Right lobe of liver (tissue), 6 donors: ENCODE results near the gene PHYKPL. TPM values are rescaled to one million over a fixed set of nuclear protein-coding genes. Genes with fewer than 3 reads are reported as not detected.

Experiments
- ATAC-seq, 4 donors: fragments of 200-7000 bp; cut with Tn5 transposase; one replicate each; pipeline ENCODE4 v1.9.1; 2020; ENCODE audit warnings: mild to moderate bottlenecking in 4 of 4, moderate library complexity in 4 of 4
- DNase-seq, 3 donors: peaks; one replicate each; pipeline ENCODE4 v3.0.0-alpha.2; 2020
- H3K27ac ChIP-seq, 3 donors: fragments of 200-600 bp; one replicate each; pipeline ENCODE4 v1.8.0; 2022
- H3K27me3 ChIP-seq, 2 donors: fragments of 200-600 bp; one replicate each; pipeline ENCODE4 v1.8.0; 2022
- H3K36me3 ChIP-seq, 4 donors: fragments of 200-600 bp; sonication (generic) in 1 of 4; one replicate each; pipeline versions ENCODE4 v1.5.1 to v1.8.0; 2017 to 2022; ENCODE audit warnings: control low read depth in 1 of 4
- H3K4me1 ChIP-seq, 4 donors: fragments of 200-600 bp; sonication (generic) in 1 of 4; one replicate each; pipeline versions ENCODE4 v1.5.1 to v1.8.0; 2017 to 2022; ENCODE audit warnings: control low read depth in 1 of 4
- H3K4me3 ChIP-seq, 3 donors: fragments of 200-600 bp; one replicate each; pipeline ENCODE4 v1.8.0; 2022
- H3K9me3 ChIP-seq, 4 donors: fragments of 200-600 bp; sonication (generic) in 1 of 4; one replicate each; pipeline versions ENCODE4 v1.5.1 to v1.8.0; 2017 to 2022; ENCODE audit warnings: control low read depth in 1 of 4
- CTCF ChIP-seq, 4 donors: fragments of 200-600 bp in 3 of 4; fragments of 450-650 bp in 1 of 4; IDR thresholded peaks; one replicate each; pipeline versions ENCODE4 v1.5.1 to v1.8.0; 2016 to 2022; ENCODE audit warnings: antibody characterized with exemption in 4 of 4, mild to moderate bottlenecking in 2 of 4
- POLR2A ChIP-seq: fragments of 450-650 bp; IDR thresholded peaks from one replicate; pipeline ENCODE4 v1.6.1; 2017; ENCODE audit warnings: antibody characterized with exemption, mild to moderate bottlenecking
- WGBS: methylation state at CpG from one replicate; pipeline ENCODE4 v1.1.6; 2018; ENCODE audit warnings: low coverage, low lambda C conversion rate; ENCODE audit not compliant: insufficient coverage; ENCODE audit errors: missing lambda C conversion rate; 5-methylcytosine and 5-hydroxymethylcytosine counted together
- intact Hi-C, 2 donors: fragments of 100-400 bp; cut with DNase I; formaldehyde crosslinking; loops; one replicate each; pipeline versions ENCODE4 v1.11.2 to v1.14.1; 2022
- total RNA-seq, 6 experiments: library from RNA; depleted of rRNA in 2 of 6; stranded (reverse); fragments of >200 nt in 2 of 6; fragmentation: NEBNext Ultra II Directional in 3 of 6; extraction: Animal tissue kit (Norgen Biotek cat#: 25700) in 3 of 6; gene quantifications; one replicate each; pipeline versions ENCODE4 v1.1.0 to v1.2.4, GENCODE V29; 2016 to 2023
- donor health status: DM: no; HTN: yes; CAD: no.
- donor health status: DM: no; HTN: no; CAD: no.
- donor health status: DM: no; HTN: no; CAD: no.
- donor health status: DM: no; HTN: yes; CAD: no.
- donor health status: DM: no; HTN: yes; CAD: no.

Gene PHYKPL
- total RNA-seq, 6 experiments from 2014 or later, result 64.3 to 133 (median 85.8) TPM

DNA sequence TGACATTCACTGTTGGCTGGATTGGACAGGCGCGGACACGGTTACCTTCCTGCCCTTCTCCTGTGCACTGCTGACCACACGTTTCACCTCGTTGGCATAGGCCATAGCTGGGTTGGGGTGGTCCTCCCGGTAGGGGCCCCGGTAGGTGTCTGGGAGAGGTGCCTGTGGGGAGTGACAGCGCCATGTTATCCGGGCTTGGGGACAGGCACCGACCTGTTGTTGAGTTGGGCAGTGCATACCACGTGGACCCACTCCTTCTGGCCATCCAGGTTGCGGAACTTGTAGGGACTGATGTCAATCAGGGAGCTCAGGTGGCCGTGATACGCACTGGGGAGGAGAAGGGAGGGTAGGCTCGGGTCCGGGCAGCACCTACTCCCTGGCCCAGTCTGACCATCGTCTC is 8.2 kb downstream of the PHYKPL start:
- Histone ChIP-seq H3K9me3 (no peaks in the 10 kb centered on the region), H3K4me1 (peaks cover 0 to 32% (median 6%) of the 10 kb centered on the region in 4 donors), H3K36me3 (peaks cover 0 to 31% (median 11%) of the 10 kb centered on the region in 4 donors), H3K27me3 (no peaks in the 10 kb centered on the region), H3K4me3 (no peak overlapping the region), H3K27ac (no peak overlapping the region)
- WGBS, result 92% methylated on average over 7 of the region's 17 CpGs
- DNase-seq (peak in 2 of 3 donors; percentile 17 to 43), ATAC-seq (no peak)
- intact Hi-C loops, result no loop called here
- TF ChIP-seq CTCF (IDR thresholded peaks at IDR 0.05) (no peak), POLR2A (no peak)

- Histone ChIP-seq H3K4me1 (peaks cover 0 to 27% (median 3%) of the 10 kb centered on the region in 4 donors), H3K4me3 (no peak overlapping the region), H3K9me3 (no peaks in the 10 kb centered on the region), H3K27ac (no peak overlapping the region), H3K36me3 (peaks cover 0 to 29% (median 11%) of the 10 kb centered on the region in 4 donors), H3K27me3 (no peaks in the 10 kb centered on the region)
- TF ChIP-seq CTCF (IDR thresholded peaks at IDR 0.05), result no peak
- TF ChIP-seq POLR2A, result no peak
- ATAC-seq, result no peak
- intact Hi-C loops, result no loop called here
- peak in 2 of 3 donors; percentile 19 to 49 for DNase-seq
- WGBS, result 93% methylated on average over 8 of the region's 13 CpGs
Measured at GRCh38 chr5:178223828-178224335, 8.7 kb downstream of the PHYKPL start.

- ATAC-seq (no peak), DNase-seq (peak in 1 of 3 donors; percentile 4)
- WGBS, result 100% methylated on average over 2 of the region's 5 CpGs
- Histone ChIP-seq H3K9me3 (no peaks in the 10 kb centered on the region), H3K27ac (no peak overlapping the region), H3K36me3 (peaks cover 0 to 35% (median 11%) of the 10 kb centered on the region in 4 donors), H3K4me3 (no peak overlapping the region), H3K27me3 (no peaks in the 10 kb centered on the region), H3K4me1 (peaks cover 0 to 21% (median under 1%) of the 10 kb centered on the region in 4 donors)
- TF ChIP-seq POLR2A, result no peak
- no peak for TF ChIP-seq CTCF (IDR thresholded peaks at IDR 0.05)
- intact Hi-C loops, result no loop called here
Measured at GRCh38 chr5:178223196-178223773, 9.3 kb downstream of the PHYKPL start.

DNA sequence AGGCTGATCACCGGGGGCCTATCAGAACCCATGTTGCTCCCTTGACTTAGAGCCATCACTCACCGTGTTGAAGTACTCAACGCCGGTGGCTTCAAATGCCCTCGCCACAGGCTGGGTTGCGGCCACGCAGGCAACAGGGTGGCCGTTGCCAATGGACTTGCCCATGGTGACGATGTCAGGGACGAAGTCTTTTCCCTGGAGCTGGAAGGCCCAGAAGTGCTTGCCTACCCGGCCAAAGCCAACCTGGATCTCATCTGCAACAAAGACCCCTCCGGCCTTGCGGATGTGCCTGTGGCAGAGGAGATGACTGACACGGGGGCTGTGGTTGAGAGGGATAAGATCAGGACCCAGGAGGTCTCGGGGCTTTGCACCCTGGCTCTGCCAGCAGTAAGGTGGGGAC is 10.3 kb downstream of the PHYKPL start:
- intact Hi-C loops, result no loop called here
- no peak overlapping the region for H3K27ac ChIP-seq
- peak in 2 of 3 donors; percentile 11 to 24 for DNase-seq
- no peak overlapping the region for H3K4me3 ChIP-seq
- H3K4me1 ChIP-seq, result peaks cover 0 to 17% (median 0%) of the 10 kb centered on the region in 4 donors
- no peak for TF ChIP-seq POLR2A
- WGBS, result 90% methylated on average over 6 of the region's 15 CpGs
- no peaks in the 10 kb centered on the region for H3K27me3 ChIP-seq
- peaks cover 0 to 38% (median 7%) of the 10 kb centered on the region in 4 donors for H3K36me3 ChIP-seq
- no peaks in the 10 kb centered on the region for H3K9me3 ChIP-seq
- no peak for ATAC-seq

- DNase-seq (peak in 2 of 3 donors; percentile 8 to 37), ATAC-seq (no peak)
- TF ChIP-seq POLR2A, result no peak
- TF ChIP-seq CTCF (IDR thresholded peaks at IDR 0.05), result no peak
- H3K4me3 ChIP-seq, result no peak overlapping the region
- no peaks in the 10 kb centered on the region for H3K9me3 ChIP-seq
- no peaks in the 10 kb centered on the region for H3K27me3 ChIP-seq
- H3K36me3 ChIP-seq, result peaks cover 0 to 43% (median 7%) of the 10 kb centered on the region in 4 donors
- no CpG with 5 or more reads among the region's 5 CpGs for WGBS
- peaks cover 0 to 17% (median 0%) of the 10 kb centered on the region in 4 donors for H3K4me1 ChIP-seq
- intact Hi-C loops, result no loop called here
- H3K27ac ChIP-seq, result no peak overlapping the region
Measured at GRCh38 chr5:178221853-178222252, 10.7 kb downstream of the PHYKPL start.
